OCI-LY1 (cell line): Measurements from ENCODE around the gene C19orf85.

Experiments used
- EZH2 ChIP-seq: fragments of 200-600 bp; sonication (generic), shearing (Covaris generic); IDR thresholded peaks from 2 replicates; pipeline ENCODE4 v1.8.0; 2017; ENCODE audit warnings: borderline replicate concordance, mixed run types, mild to moderate bottlenecking, antibody characterized with exemption, low read length, moderate library complexity, mixed read lengths
- TF ChIP-seq, protein P1 (sequence below): fragments of 200-600 bp; sonication (generic), shearing (Covaris generic); IDR thresholded peaks from 2 replicates; pipeline ENCODE4 v1.5.1; 2017; ENCODE audit warnings: mild to moderate bottlenecking, antibody characterized with exemption, low read length, moderate library complexity, mixed read lengths

- TF ChIP-seq, protein P1, sequence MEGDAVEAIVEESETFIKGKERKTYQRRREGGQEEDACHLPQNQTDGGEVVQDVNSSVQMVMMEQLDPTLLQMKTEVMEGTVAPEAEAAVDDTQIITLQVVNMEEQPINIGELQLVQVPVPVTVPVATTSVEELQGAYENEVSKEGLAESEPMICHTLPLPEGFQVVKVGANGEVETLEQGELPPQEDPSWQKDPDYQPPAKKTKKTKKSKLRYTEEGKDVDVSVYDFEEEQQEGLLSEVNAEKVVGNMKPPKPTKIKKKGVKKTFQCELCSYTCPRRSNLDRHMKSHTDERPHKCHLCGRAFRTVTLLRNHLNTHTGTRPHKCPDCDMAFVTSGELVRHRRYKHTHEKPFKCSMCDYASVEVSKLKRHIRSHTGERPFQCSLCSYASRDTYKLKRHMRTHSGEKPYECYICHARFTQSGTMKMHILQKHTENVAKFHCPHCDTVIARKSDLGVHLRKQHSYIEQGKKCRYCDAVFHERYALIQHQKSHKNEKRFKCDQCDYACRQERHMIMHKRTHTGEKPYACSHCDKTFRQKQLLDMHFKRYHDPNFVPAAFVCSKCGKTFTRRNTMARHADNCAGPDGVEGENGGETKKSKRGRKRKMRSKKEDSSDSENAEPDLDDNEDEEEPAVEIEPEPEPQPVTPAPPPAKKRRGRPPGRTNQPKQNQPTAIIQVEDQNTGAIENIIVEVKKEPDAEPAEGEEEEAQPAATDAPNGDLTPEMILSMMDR, result no peak
- no peak for TF ChIP-seq EZH2
These were observed 40.4 kb upstream of the C19orf85 start for GRCh38 chr19:55504981-55505380.
